Measurements from ENCODE around the gene PYURF.

PYURF gene, protein sequence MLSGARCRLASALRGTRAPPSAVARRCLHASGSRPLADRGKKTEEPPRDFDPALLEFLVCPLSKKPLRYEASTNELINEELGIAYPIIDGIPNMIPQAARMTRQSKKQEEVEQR

DNA sequence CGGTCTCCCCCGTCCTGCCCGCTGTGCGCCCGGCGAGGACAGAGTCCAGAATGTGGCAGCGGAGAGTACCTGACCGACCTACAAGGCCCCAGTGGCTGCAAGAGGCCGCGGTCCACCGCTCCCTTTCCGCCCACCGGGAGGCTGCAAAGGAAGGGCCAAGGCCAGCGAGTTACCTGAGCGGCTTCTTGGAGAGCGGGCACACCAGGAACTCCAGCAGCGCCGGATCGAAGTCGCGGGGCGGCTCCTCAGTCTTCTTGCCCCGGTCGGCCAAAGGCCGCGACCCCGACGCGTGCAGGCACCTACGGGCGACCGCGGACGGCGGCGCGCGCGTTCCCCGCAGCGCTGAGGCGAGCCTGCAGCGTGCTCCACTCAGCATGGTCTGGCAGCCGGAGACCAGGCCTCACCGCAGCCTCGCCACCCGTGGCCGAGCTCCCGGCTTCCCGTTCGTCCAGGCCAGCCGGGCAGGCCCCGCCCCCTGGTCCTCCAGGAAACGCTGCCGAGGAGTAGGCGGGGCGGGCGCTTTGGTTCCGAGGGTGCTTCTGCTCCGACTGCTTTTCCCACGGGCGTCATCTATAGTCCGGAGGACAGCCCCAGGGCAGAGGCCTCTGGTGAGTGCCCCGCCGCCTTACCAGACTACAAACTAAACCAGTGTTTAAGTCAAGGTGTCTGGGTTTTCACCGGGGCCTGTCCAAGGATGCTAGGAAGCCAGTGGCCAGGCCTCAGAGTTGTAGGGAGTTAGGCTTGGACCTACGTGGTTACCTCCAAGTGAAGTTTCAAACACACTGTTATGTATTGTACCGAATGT, at the start of gene PYURF:
PYURF (minus strand) TSS at position 452 of the 805 bp plus-strand sequence; CDS start at position 376, 76 bp downstream.
- H3K27ac ChIP-seq, result peak within 1 kb of the TSS; percentile 95

GRCh38 chr4:88570001-88570400, 46.4 kb upstream of the PYURF start:
- no peak overlapping the region for H3K27ac ChIP-seq
- no peak for TF ChIP-seq CTCF (conservative IDR thresholded peaks at IDR 0.05)

More for the DNA sequence above, at the start of gene PYURF:
- TF ChIP-seq CTCF (conservative IDR thresholded peaks at IDR 0.05), result no peak; the same call in 1 of the 2 replicates

DNA sequence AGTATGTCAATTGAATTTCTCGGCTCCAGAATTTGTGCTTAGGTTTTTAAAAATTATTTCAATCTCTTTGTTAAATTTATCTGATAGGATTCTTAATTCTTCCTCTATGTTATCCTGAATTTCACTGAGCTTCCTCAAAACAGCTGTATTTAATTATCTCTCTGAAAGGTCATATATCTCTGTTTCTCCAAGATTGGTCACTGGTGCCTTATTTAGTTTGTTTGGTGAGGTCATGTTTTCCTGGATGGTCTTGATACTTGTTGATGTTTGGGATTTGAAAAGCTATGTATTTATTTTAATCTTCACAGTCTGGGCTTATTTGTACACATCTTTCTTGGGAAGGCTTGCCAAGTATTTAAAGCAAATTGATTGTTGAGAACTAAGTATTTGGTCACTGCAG, 44.0 kb upstream of the PYURF start:
- H3K27ac ChIP-seq, result no peak overlapping the region
- TF ChIP-seq CTCF (conservative IDR thresholded peaks at IDR 0.05), result no peak

DNA sequence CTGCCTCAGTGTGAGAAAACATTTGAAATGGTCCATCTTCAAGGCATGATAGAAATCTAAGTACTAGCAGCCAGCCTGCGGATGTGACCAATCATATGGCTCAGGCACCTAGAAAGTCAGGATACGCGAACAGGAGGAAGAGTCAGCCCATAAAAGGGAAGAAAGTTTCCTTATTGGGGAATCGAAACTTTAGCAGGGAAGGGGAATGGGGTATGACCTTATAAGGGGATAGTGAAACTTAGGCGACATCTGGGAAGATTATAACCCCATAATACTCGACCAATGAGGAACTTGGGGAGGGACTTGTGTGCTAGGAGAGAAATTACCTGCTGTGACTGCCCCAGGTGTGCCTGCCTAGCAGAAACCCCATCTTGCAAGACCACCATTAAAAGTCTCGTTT, 26.2 kb upstream of the PYURF start:
- TF ChIP-seq CTCF (conservative IDR thresholded peaks at IDR 0.05), result no peak
- no peak overlapping the region for H3K27ac ChIP-seq

- TF ChIP-seq CTCF (conservative IDR thresholded peaks at IDR 0.05), result peak; percentile 84
These were observed 15.9 kb upstream of the PYURF start for GRCh38 chr4:88539322-88540068.

DNA sequence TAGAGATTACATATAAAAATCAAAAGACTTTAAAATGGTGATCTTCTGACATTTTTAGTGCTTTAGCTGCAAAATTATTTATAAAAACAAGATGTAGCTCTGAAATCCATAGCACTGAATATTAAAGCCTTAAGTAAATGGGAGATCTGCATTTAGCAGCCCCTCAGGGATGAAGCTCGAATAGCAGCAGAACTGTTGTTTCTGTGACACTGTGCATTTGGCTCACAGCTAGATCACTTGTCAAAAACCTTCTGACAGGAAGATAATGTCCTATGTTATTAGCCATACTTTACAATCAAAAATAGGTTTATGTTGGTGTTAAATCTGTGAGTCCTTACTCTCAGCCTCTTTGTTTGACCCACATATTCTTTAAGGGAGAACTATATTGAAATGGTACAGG, 14.1 kb upstream of the PYURF start:
- H3K27ac ChIP-seq, result no peak overlapping the region
- no peak for TF ChIP-seq CTCF (conservative IDR thresholded peaks at IDR 0.05)

More at GRCh38 chr4:88539322-88540068, 15.9 kb upstream of the PYURF start:
- H3K27ac ChIP-seq, result peak overlapping the region; percentile 67

DNA sequence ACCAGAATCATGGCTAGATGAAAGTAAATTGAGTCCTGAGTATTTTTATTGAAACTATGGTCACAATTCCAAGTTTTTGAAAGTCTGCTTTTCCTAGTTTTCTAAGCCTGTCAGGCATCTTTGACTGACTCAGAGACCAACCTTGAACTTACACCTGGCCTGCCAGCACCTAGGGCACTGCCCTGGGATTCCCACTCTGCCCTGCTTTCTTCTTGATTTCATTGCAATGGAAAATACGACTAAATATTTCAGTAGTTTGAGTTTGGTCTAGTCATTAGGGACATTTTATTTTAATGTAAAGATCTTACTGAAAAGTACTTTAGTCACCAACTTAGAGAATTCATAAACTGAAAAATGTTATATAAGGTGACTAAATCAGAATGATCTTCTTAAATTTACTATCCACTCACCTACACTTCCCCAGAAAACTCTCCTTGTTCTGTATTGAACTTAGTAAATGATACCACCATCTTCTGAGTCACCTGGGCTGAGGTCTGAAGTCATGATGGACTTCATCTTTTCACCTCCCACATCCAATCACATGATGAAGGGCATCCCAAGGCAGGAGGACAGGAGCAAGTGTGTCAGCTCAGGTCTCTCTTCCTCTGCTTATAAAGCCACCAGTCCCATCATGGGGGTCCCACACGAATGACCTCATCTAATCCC, 11.6 kb upstream of the PYURF start:
- no peak overlapping the region for H3K27ac ChIP-seq
- TF ChIP-seq CTCF (conservative IDR thresholded peaks at IDR 0.05), result no peak
